ENCODE data around the gene SMAD9.

GRCh38 chr13:36831291-36831690 is 88.7 kb downstream of the SMAD9 start:
- TF ChIP-seq POLR2A (IDR thresholded peaks at IDR 0.05) (no peak), CTCF (IDR thresholded peaks at IDR 0.05 in 8 of 11, conservative IDR thresholded peaks at IDR 0.05 in 3 of 11) (no peak), POLR2AphosphoS5 (IDR thresholded peaks at IDR 0.05) (no peak)
